ENCODE results near the gene ADAMTS18. TPM values are rescaled to one million over a fixed set of nuclear protein-coding genes. Genes with fewer than 3 reads are reported as not detected.

Gene ADAMTS18
- total RNA-seq, 1 experiment from 2014 or later = not detected

DNA sequence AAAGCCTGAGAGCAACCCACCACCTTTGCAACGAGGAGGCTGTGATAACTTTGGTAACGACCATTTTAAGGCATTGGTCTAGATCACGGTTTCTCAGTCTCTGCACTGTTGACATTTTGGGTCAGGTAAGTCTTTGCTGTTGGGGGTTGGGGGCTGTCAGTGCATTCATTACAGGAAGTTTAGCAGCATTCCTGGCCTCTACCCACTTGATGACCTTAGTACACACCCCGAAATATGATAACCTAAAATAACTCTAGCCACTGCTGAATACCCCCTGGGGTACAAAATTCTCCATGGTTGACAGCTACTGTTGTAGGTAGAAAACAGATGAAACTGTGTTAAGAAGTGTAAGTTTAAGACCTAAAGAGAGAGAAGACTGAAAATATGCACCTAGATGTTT is 36.3 kb downstream of the ADAMTS18 start:
- intact Hi-C loops (cut with micrococcal nuclease) = no loop called here
- Histone ChIP-seq H3K9me3 (ENCODE audit: control insufficient read depth in 1 of 2, insufficient read depth in 1 of 2, low read depth in 1 of 2, low read length in 2 of 2) (no peaks in the 10 kb centered on the region), H3K79me2 (ENCODE audit: insufficient read depth, low read length) (no peaks in the 10 kb centered on the region), H3K9ac (ENCODE audit: low read length) (no peak overlapping the region), H3K4me1 (ENCODE audit: control insufficient read depth in 1 of 2, insufficient read depth in 2 of 2, low read length in 2 of 2) (no peaks in the 10 kb centered on the region), H2AFZ (ENCODE audit: low read depth, low read length, poor library complexity, severe bottlenecking) (no peak overlapping the region), H3K27ac (ENCODE audit: low read depth, low read length) (no peak overlapping the region), H3K9me2 (ENCODE audit: insufficient read depth) (no peaks in the 10 kb centered on the region), H4K20me1 (ENCODE audit: insufficient read depth) (no peaks in the 10 kb centered on the region), H3K4me3 (replicated peaks in 1 of 2; ENCODE audit: low read depth in 1 of 2, low read length in 2 of 2) (no peak overlapping the region), H3K27me3 (ENCODE audit: insufficient read depth, low read length) (peaks cover 54% of the 10 kb centered on the region), H3K36me3 (ENCODE audit: control insufficient read depth in 1 of 2, insufficient read depth in 2 of 2, low read length in 2 of 2) (no peaks in the 10 kb centered on the region), H3K4me2 (ENCODE audit: low read length) (no peak overlapping the region)
- ChIA-PET CTCF (no interaction called here), POLR2A (no interaction called here), RAD21 (ENCODE audit: low non-redundant PET in 1 of 2, low total read pairs in 2 of 2, uncharacterized antibody in 2 of 2, unreplicated experiment in 2 of 2) (no interaction called here)
- TF ChIP-seq, protein P1, sequence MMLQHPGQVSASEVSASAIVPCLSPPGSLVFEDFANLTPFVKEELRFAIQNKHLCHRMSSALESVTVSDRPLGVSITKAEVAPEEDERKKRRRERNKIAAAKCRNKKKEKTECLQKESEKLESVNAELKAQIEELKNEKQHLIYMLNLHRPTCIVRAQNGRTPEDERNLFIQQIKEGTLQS (IDR thresholded peaks at IDR 0.05) = no peak
- TF ChIP-seq POLR2A (IDR thresholded peaks at IDR 0.05; ENCODE audit: borderline replicate concordance, extremely low read depth, insufficient read depth, insufficient read length) (no peak), YY1 (IDR thresholded peaks at IDR 0.05; ENCODE audit: extremely low read depth, insufficient replicate concordance, low read depth, low read length) (no peak), ELF1 (IDR thresholded peaks at IDR 0.05; ENCODE audit: borderline replicate concordance, low read depth) (no peak), POLR2AphosphoS5 (IDR thresholded peaks at IDR 0.05; ENCODE audit: low read depth, low read length) (no peak), TCF7L2 (IDR thresholded peaks at IDR 0.05; ENCODE audit: borderline replicate concordance, extremely low read depth, insufficient read depth, insufficient read length) (no peak), JUND (IDR thresholded peaks at IDR 0.05) (no peak), SP1 (IDR thresholded peaks at IDR 0.05; ENCODE audit: low read depth) (no peak), SIN3A (IDR thresholded peaks at IDR 0.05; ENCODE audit: low read depth) (no peak), CEBPB (IDR thresholded peaks at IDR 0.05; ENCODE audit: low read depth) (no peak), ZFX (IDR thresholded peaks at IDR 0.05) (no peak), FOSL1 (IDR thresholded peaks at IDR 0.05; ENCODE audit: low read depth) (no peak), EZH2 (IDR thresholded peaks at IDR 0.05) (no peak), SRF (IDR thresholded peaks at IDR 0.05; ENCODE audit: low read depth) (no peak)
- TF ChIP-seq, protein P2, sequence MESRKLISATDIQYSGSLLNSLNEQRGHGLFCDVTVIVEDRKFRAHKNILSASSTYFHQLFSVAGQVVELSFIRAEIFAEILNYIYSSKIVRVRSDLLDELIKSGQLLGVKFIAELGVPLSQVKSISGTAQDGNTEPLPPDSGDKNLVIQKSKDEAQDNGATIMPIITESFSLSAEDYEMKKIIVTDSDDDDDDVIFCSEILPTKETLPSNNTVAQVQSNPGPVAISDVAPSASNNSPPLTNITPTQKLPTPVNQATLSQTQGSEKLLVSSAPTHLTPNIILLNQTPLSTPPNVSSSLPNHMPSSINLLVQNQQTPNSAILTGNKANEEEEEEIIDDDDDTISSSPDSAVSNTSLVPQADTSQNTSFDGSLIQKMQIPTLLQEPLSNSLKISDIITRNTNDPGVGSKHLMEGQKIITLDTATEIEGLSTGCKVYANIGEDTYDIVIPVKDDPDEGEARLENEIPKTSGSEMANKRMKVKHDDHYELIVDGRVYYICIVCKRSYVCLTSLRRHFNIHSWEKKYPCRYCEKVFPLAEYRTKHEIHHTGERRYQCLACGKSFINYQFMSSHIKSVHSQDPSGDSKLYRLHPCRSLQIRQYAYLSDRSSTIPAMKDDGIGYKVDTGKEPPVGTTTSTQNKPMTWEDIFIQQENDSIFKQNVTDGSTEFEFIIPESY (IDR thresholded peaks at IDR 0.05; ENCODE audit: extremely low read depth, insufficient replicate concordance, low read length) = no peak
- TF ChIP-seq, protein P3, sequence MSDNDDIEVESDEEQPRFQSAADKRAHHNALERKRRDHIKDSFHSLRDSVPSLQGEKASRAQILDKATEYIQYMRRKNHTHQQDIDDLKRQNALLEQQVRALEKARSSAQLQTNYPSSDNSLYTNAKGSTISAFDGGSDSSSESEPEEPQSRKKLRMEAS (IDR thresholded peaks at IDR 0.05) = no peak
- TF ChIP-seq, protein P4, sequence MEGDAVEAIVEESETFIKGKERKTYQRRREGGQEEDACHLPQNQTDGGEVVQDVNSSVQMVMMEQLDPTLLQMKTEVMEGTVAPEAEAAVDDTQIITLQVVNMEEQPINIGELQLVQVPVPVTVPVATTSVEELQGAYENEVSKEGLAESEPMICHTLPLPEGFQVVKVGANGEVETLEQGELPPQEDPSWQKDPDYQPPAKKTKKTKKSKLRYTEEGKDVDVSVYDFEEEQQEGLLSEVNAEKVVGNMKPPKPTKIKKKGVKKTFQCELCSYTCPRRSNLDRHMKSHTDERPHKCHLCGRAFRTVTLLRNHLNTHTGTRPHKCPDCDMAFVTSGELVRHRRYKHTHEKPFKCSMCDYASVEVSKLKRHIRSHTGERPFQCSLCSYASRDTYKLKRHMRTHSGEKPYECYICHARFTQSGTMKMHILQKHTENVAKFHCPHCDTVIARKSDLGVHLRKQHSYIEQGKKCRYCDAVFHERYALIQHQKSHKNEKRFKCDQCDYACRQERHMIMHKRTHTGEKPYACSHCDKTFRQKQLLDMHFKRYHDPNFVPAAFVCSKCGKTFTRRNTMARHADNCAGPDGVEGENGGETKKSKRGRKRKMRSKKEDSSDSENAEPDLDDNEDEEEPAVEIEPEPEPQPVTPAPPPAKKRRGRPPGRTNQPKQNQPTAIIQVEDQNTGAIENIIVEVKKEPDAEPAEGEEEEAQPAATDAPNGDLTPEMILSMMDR (IDR thresholded peaks at IDR 0.05 in 2 of 3, conservative IDR thresholded peaks at IDR 0.05 in 1 of 3; ENCODE audit: borderline replicate concordance in 1 of 3, insufficient read depth in 1 of 3, low read depth in 2 of 3, low read length in 2 of 3) = no peak
- ATAC-seq (no peak), DNase-seq (ENCODE audit: low read depth, low spot score) (no peak)
- no TSS peak for BruUV-seq (replicated peaks)
